Endothelial cell of umbilical vein (primary cell): ENCODE results near the gene SERPINF2. TPM values are rescaled to one million over a fixed set of nuclear protein-coding genes. Genes with fewer than 3 reads are reported as not detected.

Source experiments
- BruUV-seq: library from RNA; stranded (reverse); fragments of 400-500 nt; replicated peaks from 2 replicates; lab custom pipeline; 2021; lab: Mats Ljungman, UMichigan
- CTCF ChIA-PET: fragments of 300-600, 350-600 bp; sonication (Branson Sonifier 250); formaldehyde crosslinking; loops from one replicate; lab custom pipeline; 2021; ENCODE audit warnings: antibody characterized with exemption, inconsistent platforms; lab: Charles Lee
- POLR2A ChIA-PET: fragments of 300-600, 350-600 bp; sonication (Branson Sonifier 250); formaldehyde crosslinking; loops from one replicate; lab custom pipeline; 2021; ENCODE audit warnings: antibody characterized with exemption, inconsistent platforms; lab: Charles Lee
- DNase-seq: peaks from one replicate; pipeline ENCODE4 v3.0.0-alpha.2; 2011; ENCODE audit warnings: low read depth, low spot score
- FAIRE-seq: peaks from 2 replicates; lab custom pipeline; 2011; peaks lifted over from hg19 to GRCh38; lab: Jason Lieb, UNC
- H2AFZ ChIP-seq: 2 replicates; pipeline ENCODE4 v1.6.0; 2012; ENCODE audit warnings: low read depth, low read length, control low read depth, inconsistent platforms
- H3K27ac ChIP-seq: 2 replicates; pipeline ENCODE4 v1.5.1; 2011; ENCODE audit warnings: low read depth, mild to moderate bottlenecking, control low read depth, low read length, moderate library complexity; ENCODE audit not compliant: insufficient read depth
- H3K27me3 ChIP-seq, 2 experiments: 2 replicates each; pipeline versions ENCODE4 v1.6.0 to v1.6.1; 2011; ENCODE audit warnings: low read length in 2 of 2, mixed read lengths in 1 of 2; ENCODE audit not compliant: control insufficient read depth in 2 of 2, insufficient read depth in 2 of 2
- H3K36me3 ChIP-seq, 2 experiments: 2 replicates in 1 of 2; 3 replicates in 1 of 2; pipeline ENCODE4 v1.5.1; 2011; ENCODE audit warnings: low read length in 2 of 2, mild to moderate bottlenecking in 1 of 2, moderate library complexity in 1 of 2; ENCODE audit not compliant: control insufficient read depth in 2 of 2, insufficient read depth in 2 of 2; ENCODE audit errors: extremely low read depth in 1 of 2
- H3K4me1 ChIP-seq: 3 replicates; pipeline ENCODE4 v1.5.1; 2011; ENCODE audit warnings: mild to moderate bottlenecking, low read length; ENCODE audit not compliant: control insufficient read depth, insufficient read depth; ENCODE audit errors: extremely low read depth
- H3K4me2 ChIP-seq: 2 replicates; pipeline ENCODE4 v1.6.1; 2011; ENCODE audit warnings: low read length, control low read depth, mixed read lengths; ENCODE audit not compliant: insufficient read depth
- H3K4me3 ChIP-seq, 3 experiments: fragments of 200-600 bp in 1 of 3; sonication (generic), shearing (Covaris generic) in 1 of 3; replicated peaks in 1 of 3; 2 replicates each; pipeline ENCODE4 v1.5.1; 2011 to 2016; ENCODE audit warnings: control low read depth in 3 of 3, low read length in 3 of 3, mild to moderate bottlenecking in 2 of 3, inconsistent platforms in 1 of 3, low read depth in 1 of 3, moderate library complexity in 1 of 3; ENCODE audit not compliant: insufficient read depth in 1 of 3
- H3K79me2 ChIP-seq: 2 replicates; pipeline ENCODE4 v1.6.0; 2012; ENCODE audit warnings: low read length, inconsistent platforms; ENCODE audit not compliant: control insufficient read depth, insufficient read depth
- H3K9ac ChIP-seq: replicated peaks from 2 replicates; pipeline ENCODE3; 2011; ENCODE audit warnings: low read length, control low read depth; ENCODE audit not compliant: insufficient read depth; ENCODE audit errors: extremely low read depth
- H3K9me1 ChIP-seq: replicated peaks from 3 replicates; pipeline ENCODE4 v1.6.0; 2011; ENCODE audit warnings: mild to moderate bottlenecking, low read length; ENCODE audit not compliant: control insufficient read depth, insufficient read depth; ENCODE audit errors: extremely low read depth
- H3K9me3 ChIP-seq: replicated peaks from 2 replicates; pipeline ENCODE4 v1.5.1; 2012; ENCODE audit warnings: low read length, inconsistent platforms; ENCODE audit not compliant: control insufficient read depth, insufficient read depth
- H4K20me1 ChIP-seq: replicated peaks from 2 replicates; pipeline ENCODE3; 2011; ENCODE audit warnings: mild to moderate bottlenecking, low read length; ENCODE audit not compliant: control insufficient read depth, insufficient read depth; ENCODE audit errors: extremely low read depth
- CTCF ChIP-seq, 2 donors: IDR thresholded peaks; 1 replicate in 1 of 2; 2 replicates in 1 of 2; pipeline ENCODE4 v1.5.1; 2011; ENCODE audit warnings: low read length in 2 of 2, mild to moderate bottlenecking in 2 of 2, moderate library complexity in 2 of 2, control low read depth in 1 of 2, inconsistent platforms in 1 of 2, low read depth in 1 of 2; ENCODE audit not compliant: insufficient read depth in 1 of 2; ENCODE audit errors: extremely low read depth in 1 of 2
- EZH2 ChIP-seq: IDR thresholded peaks from 2 replicates; pipeline ENCODE4 v1.6.1; 2012; ENCODE audit warnings: borderline replicate concordance, low read depth, mild to moderate bottlenecking, moderate library complexity, low read length, inconsistent platforms; ENCODE audit not compliant: severe bottlenecking
- FOS ChIP-seq: IDR thresholded peaks from 2 replicates; pipeline ENCODE4 v1.6.1; 2011; ENCODE audit warnings: mild to moderate bottlenecking, low read length, moderate library complexity, borderline replicate concordance; ENCODE audit not compliant: insufficient read depth
- GATA2 ChIP-seq: IDR thresholded peaks from 2 replicates; pipeline ENCODE4 v1.7.0; 2011; ENCODE audit warnings: low read depth, mild to moderate bottlenecking, moderate library complexity, mixed read lengths, low read length; ENCODE audit not compliant: insufficient read length, insufficient read depth
- JUN ChIP-seq: IDR thresholded peaks from 2 replicates; pipeline ENCODE4 v1.6.1; 2011; ENCODE audit warnings: borderline replicate concordance, low read depth; ENCODE audit not compliant: insufficient read length, insufficient read depth
- MYC ChIP-seq: IDR thresholded peaks from one replicate; pipeline ENCODE4 v1.6.1; 2011; ENCODE audit warnings: mild to moderate bottlenecking, low read depth, low read length
- POLR2A ChIP-seq: IDR thresholded peaks from 2 replicates; pipeline ENCODE4 v1.6.1; 2012; ENCODE audit warnings: low read depth, mild to moderate bottlenecking, control low read depth, low read length
- POLR2AphosphoS5 ChIP-seq: IDR thresholded peaks from 2 replicates; pipeline ENCODE4 v1.6.1; 2012; ENCODE audit warnings: low read depth, mild to moderate bottlenecking, control low read depth, low read length, moderate library complexity; ENCODE audit not compliant: insufficient read depth
- dilution Hi-C: fragments of 300-500 bp; cut with MboI; formaldehyde crosslinking; loops from one replicate; pipeline ENCODE4 v1.15.0; 2019; ENCODE audit warnings: low sequenced_read_pairs; ENCODE audit not compliant: extremely low pct_ligation_motif_present
- intact Hi-C: fragments of 100-400 bp; cut with micrococcal nuclease; formaldehyde crosslinking; loops from one replicate; pipeline ENCODE4 v1.10.0; 2022
- polyA plus RNA-seq, 4 experiments: library from polyadenylated mRNA; depleted of rRNA in 3 of 4; stranded (reverse) in 3 of 4; unstranded in 1 of 4; fragments of >200 nt; gene quantifications; 2 replicates each; pipeline versions ENCODE4 v1.2.1 to v1.2.3, GENCODE V29; 2011 to 2012; ENCODE audit warnings: missing spikeins in 1 of 4
- total RNA-seq: library from RNA; stranded (reverse); gene quantifications from 2 replicates; pipeline ENCODE4 v1.2.3, GENCODE V29; 2021
- TF ChIP-seq, protein P1 (sequence below): IDR thresholded peaks from 2 replicates; pipeline ENCODE4 v1.6.1; 2011; ENCODE audit not compliant: insufficient read depth, insufficient read length

SERPINF2 gene
- total and polyA plus RNA-seq, 2 donors (not counting 3 experiments of a cell fraction or from before 2014, with no cell fraction given): 0.03 TPM; not detected in 1

DNA sequence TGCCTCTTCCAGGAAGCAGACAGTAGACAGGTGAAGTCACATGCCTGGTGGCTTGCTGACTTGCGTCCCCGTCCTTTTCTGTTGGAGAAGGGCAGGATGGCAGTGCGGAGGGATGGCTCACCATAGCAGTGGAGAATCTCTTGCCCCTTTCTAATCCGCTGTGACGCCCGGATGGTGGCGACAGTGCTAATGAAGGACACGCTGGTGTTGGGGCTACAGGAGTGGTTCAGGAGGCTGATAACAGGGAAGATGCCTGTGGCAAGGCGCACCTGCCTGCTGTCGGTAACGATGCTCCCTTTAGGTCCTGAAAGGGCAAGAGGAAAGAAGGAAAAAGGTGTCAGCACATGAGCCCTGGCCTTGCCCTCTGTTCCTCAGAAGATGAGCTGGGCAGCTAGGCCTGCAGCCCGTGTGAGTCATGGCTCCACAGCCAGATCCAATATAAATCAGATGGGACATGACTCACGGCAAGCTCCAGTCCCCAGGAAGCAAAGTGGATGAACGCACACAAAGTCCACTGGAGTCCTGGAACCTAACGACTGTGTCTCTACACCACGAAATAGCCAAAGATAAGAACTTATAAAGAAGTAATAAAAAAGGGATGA is 44.7 kb downstream of the SERPINF2 start:
- TF ChIP-seq JUN (peak; percentile 85), POLR2AphosphoS5 (peak; percentile 71), MYC (no peak), GATA2 (no peak), FOS (peak; percentile 98), EZH2 (no peak), POLR2A (no peak), CTCF (IDR thresholded peaks at IDR 0.05; ENCODE audit: extremely low read depth in 1 of 2, insufficient read depth in 1 of 2, low read depth in 1 of 2, low read length in 2 of 2) (no peak)
- TF ChIP-seq, protein P1, sequence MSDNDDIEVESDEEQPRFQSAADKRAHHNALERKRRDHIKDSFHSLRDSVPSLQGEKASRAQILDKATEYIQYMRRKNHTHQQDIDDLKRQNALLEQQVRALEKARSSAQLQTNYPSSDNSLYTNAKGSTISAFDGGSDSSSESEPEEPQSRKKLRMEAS: no peak
- H3K4me3 ChIP-seq: no peak overlapping the region
- H3K79me2 ChIP-seq: no peaks in the 10 kb centered on the region
- peaks cover 2% of the 10 kb centered on the region in 2 experiments for H3K36me3 ChIP-seq
- peak overlapping the region; percentile 64 for H3K27ac ChIP-seq
- H3K4me1 ChIP-seq: peaks cover 13% of the 10 kb centered on the region
- H3K4me2 ChIP-seq: peak overlapping the region; percentile 30
- peak; percentile 97 for FAIRE-seq
- no peak overlapping the region for H2AFZ ChIP-seq
- H4K20me1 ChIP-seq: no peaks in the 10 kb centered on the region
- no peaks in the 10 kb centered on the region for H3K9me1 ChIP-seq
- BruUV-seq: no TSS peak
- CTCF ChIA-PET: interaction anchor here (0.9 to 8.8 kb wide), 7 partner anchors 13 to 118 kb away, joined by 3 to 262 read pairs (median 3); partner anchors contain the start of genes SMYD4 and WDR81
- dilution Hi-C loops (no loop called here), intact Hi-C loops (loop anchor here (1.0 kb wide), 1 partner anchor 70 kb away; no protein-coding TSS in a partner anchor)
- H3K9me3 ChIP-seq: no peaks in the 10 kb centered on the region
- DNase-seq: peak; percentile 88
- no peaks in the 10 kb centered on the region for H3K27me3 ChIP-seq
- POLR2A ChIA-PET: interaction anchor here (0.8 to 1.5 kb wide), 2 partner anchors 70 to 73 kb away, joined by 3 to 4 read pairs; no protein-coding TSS in a partner anchor
- no peak overlapping the region for H3K9ac ChIP-seq
